ENCODE data around the gene GLOD5.
"Not testable (repeated sequence)": the region's sequence is repeated elsewhere in the genome, so short reads cannot be mapped to it uniquely, and the experiment has no call there.

GLOD5 gene

DNA sequence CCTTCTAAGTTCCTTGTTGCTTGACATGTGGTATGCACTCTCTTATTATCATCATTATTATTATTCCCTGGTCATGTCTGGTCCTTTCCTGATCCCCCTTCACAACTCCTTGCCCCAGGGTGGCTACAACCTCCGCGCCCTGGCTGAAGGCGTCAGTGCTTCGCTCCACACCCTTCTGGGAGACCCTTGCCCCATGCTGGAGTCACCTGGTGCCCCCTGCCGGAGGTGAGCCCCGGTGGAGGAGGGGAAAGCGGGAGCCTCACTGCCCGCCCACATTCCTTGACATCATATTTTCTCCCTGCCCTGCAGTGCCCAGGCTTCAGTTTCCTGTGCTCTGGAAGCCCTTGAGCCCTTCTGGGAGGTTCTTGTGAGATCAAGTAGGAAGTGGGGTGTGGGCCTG, 53.7 kb downstream of the GLOD5 start:
- H3K4me3 ChIP-seq (ENCODE audit: low read length) = no peak overlapping the region
- no peak for DNase-seq (ENCODE audit: low read depth)
- TF ChIP-seq, protein P1, sequence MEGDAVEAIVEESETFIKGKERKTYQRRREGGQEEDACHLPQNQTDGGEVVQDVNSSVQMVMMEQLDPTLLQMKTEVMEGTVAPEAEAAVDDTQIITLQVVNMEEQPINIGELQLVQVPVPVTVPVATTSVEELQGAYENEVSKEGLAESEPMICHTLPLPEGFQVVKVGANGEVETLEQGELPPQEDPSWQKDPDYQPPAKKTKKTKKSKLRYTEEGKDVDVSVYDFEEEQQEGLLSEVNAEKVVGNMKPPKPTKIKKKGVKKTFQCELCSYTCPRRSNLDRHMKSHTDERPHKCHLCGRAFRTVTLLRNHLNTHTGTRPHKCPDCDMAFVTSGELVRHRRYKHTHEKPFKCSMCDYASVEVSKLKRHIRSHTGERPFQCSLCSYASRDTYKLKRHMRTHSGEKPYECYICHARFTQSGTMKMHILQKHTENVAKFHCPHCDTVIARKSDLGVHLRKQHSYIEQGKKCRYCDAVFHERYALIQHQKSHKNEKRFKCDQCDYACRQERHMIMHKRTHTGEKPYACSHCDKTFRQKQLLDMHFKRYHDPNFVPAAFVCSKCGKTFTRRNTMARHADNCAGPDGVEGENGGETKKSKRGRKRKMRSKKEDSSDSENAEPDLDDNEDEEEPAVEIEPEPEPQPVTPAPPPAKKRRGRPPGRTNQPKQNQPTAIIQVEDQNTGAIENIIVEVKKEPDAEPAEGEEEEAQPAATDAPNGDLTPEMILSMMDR (conservative IDR thresholded peaks at IDR 0.05; ENCODE audit: low read depth, low read length) = no peak

GRCh38 chrX:48816014-48816810, 54.7 kb downstream of the GLOD5 start:
- TF ChIP-seq, protein P1 (conservative IDR thresholded peaks at IDR 0.05; ENCODE audit: low read depth, low read length) = no peak
- DNase-seq (ENCODE audit: low read depth) = no peak
- H3K4me3 ChIP-seq (ENCODE audit: low read length) = no peak overlapping the region

DNA sequence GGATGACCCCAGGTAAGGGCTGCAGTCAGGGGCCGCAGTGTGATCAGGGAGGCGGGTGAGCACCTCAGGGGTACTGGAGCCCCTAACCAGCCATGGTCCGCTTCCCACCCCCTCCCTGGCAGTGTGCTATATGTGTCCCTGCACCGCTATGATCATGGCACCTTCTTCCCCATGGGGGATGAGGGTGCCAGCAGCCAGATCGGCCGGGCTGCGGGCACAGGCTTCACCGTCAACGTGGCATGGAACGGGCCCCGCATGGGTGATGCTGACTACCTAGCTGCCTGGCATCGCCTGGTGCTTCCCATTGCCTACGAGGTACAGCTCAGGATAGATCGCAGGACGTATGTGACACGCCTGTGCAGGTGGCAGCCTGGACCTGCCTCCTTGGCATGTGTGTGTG, 56.6 kb downstream of the GLOD5 start:
- no peak overlapping the region for H3K4me3 ChIP-seq (ENCODE audit: low read length)
- TF ChIP-seq, protein P1 (conservative IDR thresholded peaks at IDR 0.05; ENCODE audit: low read depth, low read length) = no peak
- DNase-seq (ENCODE audit: low read depth) = no peak

- TF ChIP-seq, protein P1 (conservative IDR thresholded peaks at IDR 0.05; ENCODE audit: low read depth, low read length) = no peak
- H3K4me3 ChIP-seq (ENCODE audit: low read length) = no peak overlapping the region
- DNase-seq (ENCODE audit: low read depth) = no peak
These were observed 57.3 kb downstream of the GLOD5 start for GRCh38 chrX:48818866-48819265.

DNA sequence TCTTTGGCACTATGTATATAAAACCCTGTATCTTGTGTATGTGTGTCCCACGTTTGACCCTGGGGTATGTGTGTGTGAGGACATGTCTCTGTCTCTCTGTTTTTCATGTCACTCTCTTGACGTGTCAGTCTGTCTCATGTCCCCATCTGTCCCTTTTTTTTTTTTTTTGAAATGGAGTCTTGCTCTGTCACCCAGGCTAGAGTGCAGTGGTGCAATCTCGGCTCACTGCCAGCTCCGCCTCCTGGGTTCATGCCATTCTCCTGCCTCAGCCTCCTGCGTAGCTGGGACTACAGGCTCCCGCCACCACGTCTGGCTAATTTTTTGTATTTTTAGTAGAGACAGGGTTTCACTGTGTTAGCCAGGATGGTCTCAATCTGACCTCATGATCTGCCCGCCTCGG, 57.8 kb downstream of the GLOD5 start:
- not testable (repeated sequence) for DNase-seq (ENCODE audit: low read depth); H3K4me3 ChIP-seq (ENCODE audit: low read length)

- DNase-seq (ENCODE audit: low read depth) = no peak
- no peak overlapping the region for H3K4me3 ChIP-seq (ENCODE audit: low read length)
- TF ChIP-seq, protein P1 (conservative IDR thresholded peaks at IDR 0.05; ENCODE audit: low read depth, low read length) = no peak
These were observed 61.5 kb downstream of the GLOD5 start for GRCh38 chrX:48823053-48823452.

Data from retinal pigment epithelial cell (primary cell).